ENCODE data around the gene INHBE. TPM values are rescaled to one million over a fixed set of nuclear protein-coding genes. Genes with fewer than 3 reads are reported as not detected.

The INHBE gene
- total RNA-seq, 1 donor from 2014 or later = 8.4 TPM

GRCh38 chr12:57451233-57451778 lies 3.8 kb upstream of the INHBE start:
- H3K27me3 Mint-ChIP-seq (ENCODE audit: low read depth) = no peaks in the 10 kb centered on the region
- peaks cover 44% of the 10 kb centered on the region for H3K4me1 Mint-ChIP-seq (ENCODE audit: low read depth)
- H3K27ac Mint-ChIP-seq (ENCODE audit: unreplicated experiment) = no peak overlapping the region
- H3K9me3 Mint-ChIP-seq (ENCODE audit: low read depth) = no peaks in the 10 kb centered on the region
- no peaks in the 10 kb centered on the region for H3K36me3 Mint-ChIP-seq (ENCODE audit: low read depth)
- no peak overlapping the region for H3K4me3 Mint-ChIP-seq (ENCODE audit: unreplicated experiment)
- no peak for TF ChIP-seq CTCF (IDR thresholded peaks at IDR 0.05)
- DNase-seq (ENCODE audit: low spot score) = peak; percentile 59

GRCh38 chr12:57452181-57452936 lies 2.7 kb upstream of the INHBE start:
- peak overlapping the region; percentile 92 for H3K27ac Mint-ChIP-seq (ENCODE audit: unreplicated experiment)
- H3K4me1 Mint-ChIP-seq (ENCODE audit: low read depth) = peaks cover 53% of the 10 kb centered on the region
- H3K36me3 Mint-ChIP-seq (ENCODE audit: low read depth) = no peaks in the 10 kb centered on the region
- no peak for DNase-seq (ENCODE audit: low spot score)
- peak overlapping the region; percentile 10 for H3K4me3 Mint-ChIP-seq (ENCODE audit: unreplicated experiment)
- no peaks in the 10 kb centered on the region for H3K27me3 Mint-ChIP-seq (ENCODE audit: low read depth)
- TF ChIP-seq CTCF (IDR thresholded peaks at IDR 0.05) = no peak
- no peaks in the 10 kb centered on the region for H3K9me3 Mint-ChIP-seq (ENCODE audit: low read depth)

- no peaks in the 10 kb centered on the region for H3K27me3 Mint-ChIP-seq (ENCODE audit: low read depth)
- peak overlapping the region; percentile 92 for H3K27ac Mint-ChIP-seq (ENCODE audit: unreplicated experiment)
- H3K4me3 Mint-ChIP-seq (ENCODE audit: unreplicated experiment) = no peak overlapping the region
- DNase-seq (ENCODE audit: low spot score) = peak; percentile 29
- peak; percentile 91 for TF ChIP-seq CTCF (IDR thresholded peaks at IDR 0.05)
- peaks cover 58% of the 10 kb centered on the region for H3K4me1 Mint-ChIP-seq (ENCODE audit: low read depth)
- no peaks in the 10 kb centered on the region for H3K9me3 Mint-ChIP-seq (ENCODE audit: low read depth)
- H3K36me3 Mint-ChIP-seq (ENCODE audit: low read depth) = no peaks in the 10 kb centered on the region
These were observed 2.1 kb upstream of the INHBE start for GRCh38 chr12:57452937-57453509.

GRCh38 chr12:57454213-57454565 lies 918 bp upstream of the INHBE start:
- no peak for DNase-seq (ENCODE audit: low spot score)
- peak overlapping the region; percentile 83 for H3K27ac Mint-ChIP-seq (ENCODE audit: unreplicated experiment)
- H3K27me3 Mint-ChIP-seq (ENCODE audit: low read depth) = no peaks in the 10 kb centered on the region
- H3K36me3 Mint-ChIP-seq (ENCODE audit: low read depth) = no peaks in the 10 kb centered on the region
- H3K9me3 Mint-ChIP-seq (ENCODE audit: low read depth) = no peaks in the 10 kb centered on the region
- H3K4me1 Mint-ChIP-seq (ENCODE audit: low read depth) = peaks cover 69% of the 10 kb centered on the region
- no peak for TF ChIP-seq CTCF (IDR thresholded peaks at IDR 0.05)
- no peak overlapping the region for H3K4me3 Mint-ChIP-seq (ENCODE audit: unreplicated experiment)

- Mint-ChIP-seq H3K4me1 (ENCODE audit: low read depth) (peaks cover 79% of the 10 kb centered on the region), H3K9me3 (ENCODE audit: low read depth) (no peaks in the 10 kb centered on the region), H3K36me3 (ENCODE audit: low read depth) (no peaks in the 10 kb centered on the region), H3K4me3 (ENCODE audit: unreplicated experiment) (peak overlapping the region; percentile 52), H3K27ac (ENCODE audit: unreplicated experiment) (peak overlapping the region; percentile 83), H3K27me3 (ENCODE audit: low read depth) (no peaks in the 10 kb centered on the region)
- DNase-seq (ENCODE audit: low spot score) = no peak
- TF ChIP-seq CTCF (IDR thresholded peaks at IDR 0.05) = no peak
These were observed 452 bp downstream of the INHBE start for GRCh38 chr12:57455374-57456144.
